DMS79 (cell line): ENCODE results near the gene EPHA6.
A peak's percentile ranks its signal among the peaks of the same experiment; 100 is the strongest.

Experiments
- DNase-seq: peaks from one replicate; lab custom pipeline; 2025; lab: John Stamatoyannopoulos, UW

The EPHA6 gene

DNA sequence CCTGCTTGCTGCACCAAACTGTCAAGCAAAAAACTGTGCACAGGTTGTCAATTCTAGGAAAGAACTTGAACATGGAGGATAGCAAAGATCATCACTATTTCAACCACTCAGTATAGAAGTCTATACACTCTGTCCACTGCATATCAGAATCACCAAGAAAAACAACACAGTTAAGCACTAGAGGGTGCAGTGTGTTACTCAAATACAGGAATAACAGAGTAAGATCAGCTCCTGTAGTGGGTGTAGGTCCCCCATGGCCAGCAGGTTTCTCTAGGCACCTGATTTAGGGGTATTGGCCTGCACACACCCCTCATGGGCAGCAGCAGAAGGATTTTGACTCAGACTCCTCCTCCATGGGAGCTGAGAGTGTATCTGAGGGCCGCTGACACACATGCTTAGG, 464.1 kb downstream of the EPHA6 start:
- DNase-seq = no peak

- DNase-seq = no peak
Observed at GRCh38 chr3:97291901-97292300, 477.5 kb downstream of the EPHA6 start.

DNA sequence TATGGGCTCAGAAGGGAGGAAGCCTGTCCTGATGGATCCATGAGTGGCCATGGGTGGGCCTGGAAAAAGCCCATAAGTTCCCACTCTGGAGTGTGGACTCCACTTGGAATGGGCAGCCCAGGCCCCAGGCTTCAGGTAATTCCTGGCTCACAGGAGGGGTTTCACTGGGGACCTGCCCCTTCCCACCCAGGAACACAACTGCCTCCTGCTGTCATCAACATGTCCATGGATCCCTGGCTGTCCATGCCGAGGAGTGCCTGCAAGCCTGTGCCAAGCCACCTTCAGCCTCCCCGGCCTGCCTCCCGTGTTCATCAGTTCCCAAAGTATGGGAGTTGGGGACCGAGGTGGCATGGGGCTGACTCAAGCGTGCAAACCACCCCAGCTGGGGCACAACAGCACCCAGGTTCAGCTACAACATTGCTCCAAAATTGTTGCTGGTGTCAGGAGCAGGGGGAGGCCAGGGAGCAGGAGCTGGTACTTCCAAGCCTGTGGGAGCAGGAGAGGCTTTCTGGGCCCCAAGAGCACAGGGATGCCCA, 479.3 kb downstream of the EPHA6 start:
- no peak for DNase-seq

DNA sequence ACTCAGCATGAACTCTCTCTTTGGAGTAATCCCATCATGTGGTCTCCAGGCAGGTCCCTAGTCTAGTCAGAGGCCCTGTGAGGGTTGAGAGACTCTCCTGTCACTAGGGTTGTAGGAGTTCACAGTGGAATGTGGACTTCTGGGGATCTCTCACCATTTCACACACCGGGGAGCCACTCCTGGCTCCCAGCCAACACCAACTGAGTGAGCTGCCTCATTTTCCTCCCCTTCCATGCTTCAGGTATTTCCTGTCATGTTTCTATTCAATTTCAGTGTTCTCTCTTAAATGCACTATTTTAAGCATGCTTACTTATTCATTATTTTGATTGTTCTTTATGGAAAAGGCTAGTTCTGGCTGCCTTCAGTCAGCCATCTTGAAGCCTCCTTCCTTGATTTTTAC, 482.6 kb downstream of the EPHA6 start:
- DNase-seq = no peak

DNA sequence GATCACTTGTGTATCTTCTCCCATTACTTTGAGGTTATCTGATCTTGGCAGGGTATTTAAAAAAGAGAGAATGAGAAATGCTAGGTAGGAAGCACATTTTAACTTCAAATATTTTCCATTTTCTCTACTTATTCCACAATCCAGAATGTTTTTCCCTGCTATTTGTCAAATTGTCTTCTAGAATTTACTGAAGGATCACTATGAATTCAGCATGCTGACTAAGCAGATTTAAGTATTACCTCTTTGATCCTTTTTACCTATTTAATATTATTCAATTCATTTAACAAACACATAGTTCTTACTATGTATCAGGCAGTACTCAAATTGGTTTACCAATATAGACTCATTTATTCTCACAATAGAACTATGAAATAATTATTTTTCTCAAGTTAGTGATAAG, 486.7 kb downstream of the EPHA6 start:
- no peak for DNase-seq

DNA sequence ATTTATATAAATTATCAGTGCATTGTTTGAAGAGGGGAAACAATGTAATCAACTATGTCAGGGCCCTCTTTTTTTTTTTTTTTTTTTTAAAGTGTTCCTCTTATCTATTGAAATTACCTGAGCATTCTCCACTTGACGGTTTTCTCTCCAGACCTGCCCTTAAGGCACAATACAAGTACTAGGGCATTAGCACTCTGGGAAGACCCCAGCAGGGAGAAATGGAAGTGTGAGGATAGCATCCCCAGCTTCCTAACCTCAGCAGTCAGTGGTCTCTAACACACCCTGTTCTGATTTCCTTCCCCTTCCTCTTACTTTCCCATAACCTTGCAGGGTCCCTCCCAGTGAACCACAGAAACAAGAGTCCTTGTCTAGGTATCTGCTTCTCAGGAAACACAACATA, 491.8 kb downstream of the EPHA6 start:
- DNase-seq = no peak

- DNase-seq = no peak
Observed at GRCh38 chr3:97338375-97338774, 524.0 kb downstream of the EPHA6 start.

GRCh38 chr3:97340940-97341339, 526.5 kb downstream of the EPHA6 start:
- DNase-seq = no peak

DNA sequence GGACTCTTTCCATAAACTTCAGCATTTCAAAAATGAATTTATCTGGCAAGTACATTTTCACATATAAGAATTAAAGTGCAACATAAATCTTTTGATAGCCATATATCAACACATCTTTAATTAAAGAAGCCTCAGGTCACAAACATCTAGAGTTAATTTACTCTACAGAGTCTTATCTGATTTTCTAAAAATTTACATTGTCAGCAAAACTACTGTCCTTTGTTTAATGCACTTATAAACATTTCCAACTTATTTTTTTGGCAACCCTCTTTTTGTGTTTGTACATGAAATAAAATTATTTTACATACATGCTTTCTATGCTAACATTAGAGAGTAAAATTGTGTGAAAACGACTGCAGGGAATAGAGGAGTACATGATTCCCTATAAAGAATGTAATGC, 533.4 kb downstream of the EPHA6 start:
- no peak for DNase-seq

DNA sequence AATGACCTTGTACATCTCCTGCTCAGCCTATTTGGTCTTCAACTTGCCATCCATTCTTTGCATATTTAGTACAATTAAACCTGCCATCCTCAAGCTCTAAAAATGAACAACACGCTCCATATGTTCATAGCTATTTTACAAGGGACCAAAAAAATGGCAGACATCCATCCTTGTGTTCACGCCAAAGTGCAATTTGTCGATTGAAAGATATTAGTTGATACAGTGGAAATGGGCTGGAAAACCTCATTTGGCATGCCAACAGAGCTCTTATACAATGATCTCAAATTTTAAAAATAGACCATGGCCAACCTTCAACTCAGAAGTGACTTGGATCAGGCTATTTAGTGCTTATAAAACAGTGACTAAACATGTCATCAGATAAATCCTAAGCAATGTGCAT, 536.6 kb downstream of the EPHA6 start:
- no peak for DNase-seq

DNA sequence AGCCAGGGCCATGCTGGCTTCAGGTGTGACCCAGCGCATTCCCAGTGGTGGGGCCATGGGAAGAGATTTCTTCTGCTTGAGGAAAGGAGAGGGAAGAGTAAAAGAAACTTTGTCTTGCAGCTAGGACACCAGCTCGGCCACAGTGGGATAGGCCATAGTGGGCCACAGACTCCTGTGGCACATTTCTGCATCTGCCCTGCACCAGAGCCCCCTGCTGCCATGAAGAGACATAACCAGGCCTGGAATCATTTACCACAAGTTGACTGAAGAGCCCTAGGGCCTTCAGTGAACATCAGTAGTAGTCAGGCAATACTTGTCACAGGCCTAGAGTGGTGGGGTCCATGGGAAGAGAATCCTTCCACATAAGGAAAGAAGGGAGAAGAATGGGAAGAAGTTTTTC, 538.8 kb downstream of the EPHA6 start:
- DNase-seq = no peak

- no peak for DNase-seq
Observed at GRCh38 chr3:97359977-97360376, 545.6 kb downstream of the EPHA6 start.

GRCh38 chr3:97360804-97361203, 546.4 kb downstream of the EPHA6 start:
- no peak for DNase-seq

GRCh38 chr3:97384583-97384982, 570.2 kb downstream of the EPHA6 start:
- DNase-seq = no peak

DNA sequence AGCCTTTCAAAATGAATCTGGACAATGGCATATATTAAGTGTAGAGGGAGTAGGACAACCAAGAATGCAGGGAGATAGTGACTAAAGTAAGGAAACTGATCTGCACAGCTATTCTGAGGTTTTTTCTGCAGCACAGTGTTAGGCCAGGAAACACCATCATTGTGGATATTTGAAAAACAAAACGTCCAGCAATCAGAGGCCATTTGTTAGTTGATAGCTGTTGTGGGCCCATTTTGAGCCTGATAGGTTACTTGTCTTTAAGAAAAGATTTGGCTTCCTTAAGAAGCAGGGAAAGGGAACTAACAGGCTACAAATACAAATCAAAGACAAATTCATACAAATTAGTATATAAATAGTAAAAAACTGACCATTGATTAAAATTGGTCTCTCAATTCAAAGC, 574.4 kb downstream of the EPHA6 start:
- DNase-seq = no peak

GRCh38 chr3:97389936-97390335, 575.5 kb downstream of the EPHA6 start:
- no peak for DNase-seq

GRCh38 chr3:97391167-97391566, 576.8 kb downstream of the EPHA6 start:
- DNase-seq = no peak

- DNase-seq = no peak
Observed at GRCh38 chr3:97409612-97410011, 595.2 kb downstream of the EPHA6 start.

DNA sequence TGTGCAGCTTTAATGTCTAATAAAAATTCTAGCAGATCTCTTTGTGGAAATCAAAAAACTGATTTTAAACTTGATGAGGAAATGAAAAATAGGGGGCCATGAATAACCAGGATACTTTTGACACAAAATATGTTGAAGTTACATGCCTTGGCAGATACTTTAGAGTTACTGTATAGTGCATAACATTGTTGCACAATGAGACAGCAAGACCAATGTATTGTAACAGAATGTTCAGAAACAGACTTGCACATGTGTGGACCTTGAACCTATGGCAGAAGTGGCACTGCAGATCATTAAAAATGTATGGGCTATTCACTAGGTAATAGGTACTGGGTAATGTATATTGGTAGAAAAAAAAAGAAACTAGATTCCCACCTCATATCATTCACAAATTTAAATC, 607.2 kb downstream of the EPHA6 start:
- no peak for DNase-seq

DNA sequence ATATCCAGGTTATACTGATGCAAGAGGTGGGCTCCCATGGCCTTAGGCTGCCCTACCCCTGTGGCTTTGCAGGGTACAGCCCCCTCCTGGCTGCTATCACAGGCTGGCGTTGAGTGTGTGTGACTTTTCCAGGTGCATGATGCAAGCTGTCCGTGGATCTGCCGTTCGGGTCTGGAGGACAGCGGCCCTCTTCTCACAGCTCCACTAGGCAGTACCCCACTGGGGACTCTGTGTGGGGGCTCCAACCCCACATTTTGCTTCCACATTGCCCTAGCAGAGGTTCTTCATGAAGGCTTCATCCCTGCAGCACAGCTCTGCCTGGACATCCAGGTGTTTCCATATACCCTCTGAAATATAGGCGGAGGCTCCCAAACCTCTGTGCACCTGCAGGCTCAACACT, 610.6 kb downstream of the EPHA6 start:
- DNase-seq = no peak

GRCh38 chr3:97430601-97431000, 616.2 kb downstream of the EPHA6 start:
- peak; percentile 45 for DNase-seq

- no peak for DNase-seq
Observed at GRCh38 chr3:97432914-97433313, 618.5 kb downstream of the EPHA6 start.

- no peak for DNase-seq
Observed at GRCh38 chr3:97438131-97438530, 623.7 kb downstream of the EPHA6 start.

GRCh38 chr3:97439373-97439772, 625.0 kb downstream of the EPHA6 start:
- no peak for DNase-seq

- DNase-seq = no peak
Observed at GRCh38 chr3:97464035-97464434, 649.6 kb downstream of the EPHA6 start.
